ENCODE results near the gene NR2C1. TPM values are rescaled to one million over a fixed set of nuclear protein-coding genes. Genes with fewer than 3 reads are reported as not detected.
A peak's percentile ranks its signal among the peaks of the same experiment; 100 is the strongest.

NR2C1 gene
- polyA plus RNA-seq, 1 donor from 2014 or later, result 14.8 TPM

DNA sequence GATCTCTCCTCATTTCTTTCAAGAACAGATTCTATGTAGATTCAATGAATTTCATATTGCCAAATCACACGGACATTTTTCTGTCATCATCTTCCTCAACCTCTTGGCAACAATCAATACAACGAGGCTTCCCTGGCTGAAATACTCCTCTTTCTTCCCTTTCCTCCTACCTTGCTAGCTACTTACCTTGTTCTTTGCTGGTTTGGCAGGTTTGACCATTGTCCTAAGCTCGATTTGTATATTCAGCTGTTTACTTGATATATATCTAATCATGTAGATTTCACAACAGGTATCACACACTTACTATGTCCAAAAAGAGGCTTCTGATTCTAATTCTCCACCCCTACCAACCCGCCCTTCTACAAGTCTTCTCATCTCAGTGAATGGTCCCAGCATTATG, 93.5 kb downstream of the NR2C1 start:
- H3K36me3 Mint-ChIP-seq, result peaks cover 4% of the 10 kb centered on the region

GRCh38 chr12:94977766-94978468, 95.5 kb downstream of the NR2C1 start:
- peaks cover 0 to 2% (median 0%) of the 10 kb centered on the region in 3 donors for H3K9me3 Mint-ChIP-seq
- peaks cover 9% of the 10 kb centered on the region for H3K36me3 Mint-ChIP-seq
- H3K4me3 Mint-ChIP-seq, result no peak overlapping the region
- no peak overlapping the region for H3K27ac Mint-ChIP-seq
- H3K27me3 Mint-ChIP-seq, result no peaks in the 10 kb centered on the region
- peaks cover 3 to 6% (median 4%) of the 10 kb centered on the region in 3 donors for H3K4me1 Mint-ChIP-seq

More for the DNA sequence above, 93.5 kb downstream of the NR2C1 start:
- Mint-ChIP-seq H3K4me3 (no peak overlapping the region), H3K4me1 (peaks cover 4 to 11% (median 6%) of the 10 kb centered on the region in 3 donors), H3K27me3 (no peaks in the 10 kb centered on the region), H3K27ac (peak overlapping the region in 1 of 3 donors; percentile 0), H3K9me3 (no peaks in the 10 kb centered on the region)

- Mint-ChIP-seq H3K4me3 (no peak overlapping the region), H3K9me3 (peaks cover 0 to 2% (median 0%) of the 10 kb centered on the region in 3 donors), H3K27me3 (no peaks in the 10 kb centered on the region), H3K36me3 (peaks cover 17% of the 10 kb centered on the region), H3K27ac (no peak overlapping the region), H3K4me1 (peaks cover 13 to 19% (median 17%) of the 10 kb centered on the region in 3 donors)
Measured at GRCh38 chr12:94973221-94973620, 100.2 kb downstream of the NR2C1 start.

- Mint-ChIP-seq H3K4me1 (peaks cover 14 to 19% (median 17%) of the 10 kb centered on the region in 3 donors), H3K27ac (peak overlapping the region in 2 of 3 donors; percentile 12 to 31)
Measured at GRCh38 chr12:94972795-94973194, 100.6 kb downstream of the NR2C1 start.

GRCh38 chr12:94971923-94972322, 101.5 kb downstream of the NR2C1 start:
- Mint-ChIP-seq H3K4me3 (no peak overlapping the region), H3K9me3 (peaks cover 0 to 4% (median 0%) of the 10 kb centered on the region in 3 donors), H3K27ac (no peak overlapping the region), H3K27me3 (no peaks in the 10 kb centered on the region), H3K4me1 (peaks cover 19 to 22% (median 21%) of the 10 kb centered on the region in 3 donors), H3K36me3 (peaks cover 18% of the 10 kb centered on the region)

More at GRCh38 chr12:94972795-94973194, 100.6 kb downstream of the NR2C1 start:
- H3K4me3 Mint-ChIP-seq, result no peak overlapping the region
- no peaks in the 10 kb centered on the region for H3K27me3 Mint-ChIP-seq
- peaks cover 0 to 2% (median 0%) of the 10 kb centered on the region in 3 donors for H3K9me3 Mint-ChIP-seq
- peaks cover 16% of the 10 kb centered on the region for H3K36me3 Mint-ChIP-seq

- H3K4me1 Mint-ChIP-seq, result peaks cover 24 to 25% (median 24%) of the 10 kb centered on the region in 3 donors
- no peak overlapping the region for H3K27ac Mint-ChIP-seq
- peaks cover 0 to 4% (median 0%) of the 10 kb centered on the region in 3 donors for H3K9me3 Mint-ChIP-seq
- H3K36me3 Mint-ChIP-seq, result peaks cover 17% of the 10 kb centered on the region
- no peaks in the 10 kb centered on the region for H3K27me3 Mint-ChIP-seq
- H3K4me3 Mint-ChIP-seq, result peak overlapping the region in 1 of 4 donors; percentile 55
Measured at GRCh38 chr12:94970560-94970959, 102.9 kb downstream of the NR2C1 start.

Other genes with a start within 250 kb of the NR2C1 start
- gene NDUFA12, start 69.9 kb downstream of the NR2C1 start, polyA plus RNA-seq, result 173 TPM
- 5.0 TPM for gene FGD6, start 143.8 kb upstream of the NR2C1 start, polyA plus RNA-seq
- 21.5 TPM for gene VEZT, start 144.2 kb upstream of the NR2C1 start, polyA plus RNA-seq

Data from IgD-negative memory B cell (primary cell).